GM19099 (cell line): ENCODE data around the gene DMD.

Experiments used
- POLR2A ChIP-seq: IDR thresholded peaks from 3 replicates; pipeline ENCODE4 v1.6.1; 2011; ENCODE audit warnings: low read depth; ENCODE audit not compliant: insufficient read length; ENCODE audit errors: extremely low read depth

DMD gene

GRCh38 chrX:32987142-32987541, 224.2 kb downstream of the DMD start:
- no peak for TF ChIP-seq POLR2A

- TF ChIP-seq POLR2A: no peak
Measured at GRCh38 chrX:32985544-32985943, 225.8 kb downstream of the DMD start.

- TF ChIP-seq POLR2A: no peak
Measured at GRCh38 chrX:32966821-32967355, 244.5 kb downstream of the DMD start.

GRCh38 chrX:32954125-32954524, 257.2 kb downstream of the DMD start:
- TF ChIP-seq POLR2A: no peak

- TF ChIP-seq POLR2A: no peak
Measured at GRCh38 chrX:32948130-32948529, 263.2 kb downstream of the DMD start.

- no peak for TF ChIP-seq POLR2A
Measured at GRCh38 chrX:32937043-32937442, 274.3 kb downstream of the DMD start.

GRCh38 chrX:32933548-32933947, 277.8 kb downstream of the DMD start:
- no peak for TF ChIP-seq POLR2A

- TF ChIP-seq POLR2A: no peak
Measured at GRCh38 chrX:32929040-32929439, 282.3 kb downstream of the DMD start.

GRCh38 chrX:32896088-32896487, 315.3 kb downstream of the DMD start:
- TF ChIP-seq POLR2A: no peak

GRCh38 chrX:32894679-32895078, 316.7 kb downstream of the DMD start:
- TF ChIP-seq POLR2A: no peak

- TF ChIP-seq POLR2A: no peak
Measured at GRCh38 chrX:32893751-32894150, 317.6 kb downstream of the DMD start.

- no peak for TF ChIP-seq POLR2A
Measured at GRCh38 chrX:32877592-32877991, 333.8 kb downstream of the DMD start.

GRCh38 chrX:32874839-32875238, 336.5 kb downstream of the DMD start:
- TF ChIP-seq POLR2A: no peak

- TF ChIP-seq POLR2A: no peak
Measured at GRCh38 chrX:32873786-32874185, 337.6 kb downstream of the DMD start.

GRCh38 chrX:32871636-32872035, 339.7 kb downstream of the DMD start:
- no peak for TF ChIP-seq POLR2A

GRCh38 chrX:32868524-32868895, 342.8 kb downstream of the DMD start:
- no peak for TF ChIP-seq POLR2A

- no peak for TF ChIP-seq POLR2A
Measured at GRCh38 chrX:32867781-32868523, 343.4 kb downstream of the DMD start.

- TF ChIP-seq POLR2A: no peak
Measured at GRCh38 chrX:32852203-32852602, 359.1 kb downstream of the DMD start.

- TF ChIP-seq POLR2A: no peak
Measured at GRCh38 chrX:32851556-32851955, 359.8 kb downstream of the DMD start.
